Measurements from ENCODE around the gene BMAL1.
"Not testable (repeated sequence)": the region's sequence is repeated elsewhere in the genome, so short reads cannot be mapped to it uniquely, and the experiment has no call there.

The BMAL1 gene

DNA sequence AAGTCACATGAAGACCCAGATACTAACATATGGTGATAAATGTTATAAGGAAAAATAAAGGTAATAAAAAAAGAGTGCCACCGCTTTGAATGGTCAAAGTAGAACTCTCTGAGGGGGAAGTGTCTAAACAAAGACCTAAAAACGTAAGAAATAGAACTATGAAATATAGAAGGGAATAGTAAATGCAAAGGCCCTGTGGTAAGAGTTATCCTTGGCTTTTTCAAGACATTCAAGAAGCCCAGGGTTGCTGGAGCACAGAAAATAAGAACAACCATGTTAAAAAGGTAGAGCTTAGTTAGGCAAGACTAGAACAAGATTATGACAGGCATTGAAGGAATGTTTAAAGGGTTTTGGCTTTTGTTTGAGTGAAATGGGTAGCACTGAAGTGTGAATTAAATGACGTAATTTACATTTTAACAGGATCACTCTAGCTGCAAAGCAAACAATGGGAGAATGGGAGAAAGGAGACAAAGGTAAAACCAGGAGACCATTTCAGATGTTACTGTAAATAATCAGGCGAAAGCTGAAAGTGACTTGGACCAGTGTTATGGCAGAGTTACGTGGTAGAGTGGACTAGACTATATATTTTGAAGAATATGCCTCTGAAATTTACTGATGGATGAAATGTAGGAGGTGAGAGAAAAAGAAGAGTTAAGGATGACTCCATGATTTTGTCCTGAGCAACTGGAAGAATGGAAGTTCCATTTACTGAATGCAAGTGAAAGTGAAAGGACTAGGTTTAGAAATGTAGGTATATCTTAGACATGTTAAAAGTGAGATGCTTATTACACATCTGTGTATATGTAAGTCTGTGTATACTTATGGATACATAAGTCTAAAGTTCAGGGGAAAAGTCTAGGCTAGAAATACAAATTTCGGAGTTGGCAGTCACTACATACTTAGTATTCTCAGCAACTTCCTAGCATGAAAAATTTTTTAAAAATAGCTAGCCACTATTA, 156.9 kb downstream of the BMAL1 start:
- H3K36me3 Mint-ChIP-seq, result peaks cover 43% of the 10 kb centered on the region
- peaks cover 43% of the 10 kb centered on the region for H3K4me1 Mint-ChIP-seq
- ATAC-seq, result no peak
- H3K4me3 Mint-ChIP-seq, result no peak overlapping the region
- no peak overlapping the region for H3K27ac Mint-ChIP-seq
- no peaks in the 10 kb centered on the region for H3K27me3 Mint-ChIP-seq
- H3K9me3 Mint-ChIP-seq, result peaks cover 8% of the 10 kb centered on the region

DNA sequence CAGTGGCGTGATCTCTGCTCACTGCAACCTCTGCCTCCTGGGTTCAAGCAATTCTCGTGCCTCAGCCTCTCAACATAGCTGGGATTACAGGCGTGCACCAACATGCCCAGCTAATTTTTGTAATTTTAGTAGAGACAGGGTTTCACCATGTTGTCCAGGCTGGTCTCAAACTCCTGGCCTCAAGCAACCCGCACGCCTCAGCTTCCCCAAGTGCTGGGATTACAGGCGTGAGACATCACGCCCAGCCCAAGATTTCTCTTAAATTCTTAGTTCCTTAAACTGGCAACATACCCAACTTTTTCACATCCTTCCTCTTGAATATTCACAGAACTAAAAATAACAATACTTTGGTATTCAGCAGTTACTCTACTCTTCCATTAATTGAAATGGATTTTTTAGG, 159.2 kb downstream of the BMAL1 start:
- Mint-ChIP-seq H3K4me1 (peaks cover 43% of the 10 kb centered on the region), H3K36me3 (peaks cover 25% of the 10 kb centered on the region)
- not testable (repeated sequence) for H3K4me3 Mint-ChIP-seq, H3K27ac Mint-ChIP-seq, H3K9me3 Mint-ChIP-seq, H3K27me3 Mint-ChIP-seq, ATAC-seq

All from stimulated activated memory B cell treated with anti-CD40 and anti-IgM and Interleukin-4, amounts not matched to agents 10 μg/mL and 1 μg/mL and 100 μg/mL, for 72 hours (primary cell).